ENCODE results near the gene MTMR11. TPM values are rescaled to one million over a fixed set of nuclear protein-coding genes. Genes with fewer than 3 reads are reported as not detected.
A peak's percentile ranks its signal among the peaks of the same experiment; 100 is the strongest.

MTMR11 gene
- total and polyA plus RNA-seq, 10 of the 15 experiments (the other 5 are each of a cell fraction or from before 2014, with no cell fraction given), result 0.35 to 1.1 (median 0.73) TPM

- H3K9me3 ChIP-seq (replicated peaks; ENCODE audit: control insufficient read depth, insufficient read depth, low read length), result no peaks in the 10 kb centered on the region; the same call in 2 of the 3 replicates
- no peaks in the 10 kb centered on the region for H3K79me2 ChIP-seq (ENCODE audit: control insufficient read depth, insufficient read depth, low read length)
- peaks cover 9 to 17% of the 10 kb centered on the region in 2 experiments for H3K36me3 ChIP-seq (ENCODE audit: control insufficient read depth in 2 of 2, insufficient read depth in 2 of 2, low read length in 1 of 2)
- intact Hi-C loops (cut with micrococcal nuclease; ENCODE audit: unreplicated experiment) (loop anchor here (1.0 to 5.0 kb wide), 5 partner anchors 45 to 225 kb away; no protein-coding TSS in a partner anchor), in situ Hi-C loops (cut with MboI) (loop anchor here (5.0 kb wide), 2 partner anchors 85 to 205 kb away; no protein-coding TSS in a partner anchor)
- POLR2A ChIA-PET, result interaction anchor here (1.1 kb wide), 1 partner anchor 73 kb away, joined by 4 read pairs; no protein-coding TSS in a partner anchor
- RAD21 ChIA-PET (ENCODE audit: unreplicated experiment), result interaction anchor here (0.6 to 3.0 kb wide), 21 partner anchors 14 to 225 kb away, joined by 3 to 43 read pairs (median 4); partner anchors contain the start of gene VPS45
- H3K4me1 ChIP-seq (ENCODE audit: control insufficient read depth, insufficient read depth, low read length), result peaks cover 4% of the 10 kb centered on the region
- ATAC-seq, result peak; percentile 92
- peak overlapping the region; percentile 79 for H2AFZ ChIP-seq (ENCODE audit: control insufficient read depth, low read depth, low read length)
- DNase-seq (ENCODE audit: low read depth, low spot score), result peak; percentile 34
- H3K9ac ChIP-seq (ENCODE audit: control insufficient read depth, insufficient read depth, low read length), result no peak overlapping the region
- FAIRE-seq, result peak; percentile 72
- no peak overlapping the region for H3K4me2 ChIP-seq (ENCODE audit: control insufficient read depth, insufficient read depth)
- 26% methylated on average over 3 of the region's 3 CpGs for WGBS (ENCODE audit: insufficient coverage, insufficient replicate concordance, low lambda C conversion rate, missing lambda C conversion rate)
- CTCF ChIA-PET, result interaction anchor here (0.6 to 3.3 kb wide), 54 partner anchors 9 to 844 kb away, joined by 3 to 69 read pairs (median 4); partner anchors contain the start of genes OTUD7B, SF3B4 and VPS45
- BruUV-seq (replicated peaks), result no TSS peak
- SMC1A ChIA-PET (ENCODE audit: uncharacterized antibody, unreplicated experiment), result interaction anchor here (0.6 to 4.9 kb wide), 45 partner anchors 9 to 257 kb away, joined by 3 to 51 read pairs (median 4); partner anchors contain the start of gene VPS45
- H3K27me3 ChIP-seq (replicated peaks in 1 of 2; ENCODE audit: control insufficient read depth in 2 of 2, insufficient read depth in 2 of 2, low read length in 1 of 2), result no peaks in the 10 kb centered on the region
- H3K27ac ChIP-seq (ENCODE audit: control insufficient read depth, insufficient read depth), result peak overlapping the region; percentile 2
- no peak overlapping the region for H3K4me3 ChIP-seq
- H4K20me1 ChIP-seq (ENCODE audit: control insufficient read depth, insufficient read depth), result no peaks in the 10 kb centered on the region
- TF ChIP-seq SP1 (IDR thresholded peaks at IDR 0.05; ENCODE audit: low read depth, low read length) (no peak), SMC3 (IDR thresholded peaks at IDR 0.05; ENCODE audit: borderline replicate concordance, low read length) (peak; percentile 87), IKZF1 (conservative IDR thresholded peaks at IDR 0.05) (peak; percentile 38; the same call in 1 of the 2 replicates), YY1 (IDR thresholded peaks at IDR 0.05; ENCODE audit: low read depth, low read length) (0 out of 2 replicates have a peak, but pooled peaks have one; percentile 17), SPI1 (IDR thresholded peaks at IDR 0.05; ENCODE audit: borderline replicate concordance, insufficient read depth, low read depth, low read length) (peak; percentile 32; the same call in 1 of the 2 replicates), RB1 (IDR thresholded peaks at IDR 0.05; ENCODE audit: borderline replicate concordance) (0 out of 2 replicates have a peak, but pooled peaks have one; percentile 51), RAD21 (IDR thresholded peaks at IDR 0.05; ENCODE audit: insufficient read depth, low read depth, low read length) (peak; percentile 90), CUX1 (IDR thresholded peaks at IDR 0.05; ENCODE audit: insufficient replicate concordance, low read depth, low read length) (no peak), PRDM15 (CRISPR knock-in tag; IDR thresholded peaks at IDR 0.05) (no peak), NFIC (IDR thresholded peaks at IDR 0.05; ENCODE audit: low read depth, low read length) (peak; percentile 24; the same call in 1 of the 2 replicates), SREBF1 (IDR thresholded peaks at IDR 0.05; ENCODE audit: low read length) (no peak), RAD51 (IDR thresholded peaks at IDR 0.05) (no peak), SMAD5 (IDR thresholded peaks at IDR 0.05; ENCODE audit: low read depth) (no peak)
Measured at GRCh38 chr1:149962039-149962647, 25.5 kb upstream of the MTMR11 start.

All from GM12878 (cell line).